B cell (primary cell): Measurements from ENCODE around the gene MAN2B2. TPM values are rescaled to one million over a fixed set of nuclear protein-coding genes. Genes with fewer than 3 reads are reported as not detected.

Source experiments
- ATAC-seq: fragments of 200-7000 bp; cut with Tn5 transposase; one replicate; pipeline ENCODE4 v1.10.0; 2021; ENCODE audit warnings: low read depth, mild to moderate bottlenecking, moderate number of reproducible peaks, moderate library complexity
- CTCF ChIA-PET: fragments of 350-600 bp; sonication (Branson Sonifier 250); formaldehyde crosslinking; loops from one replicate; lab custom pipeline; 2021; ENCODE audit warnings: antibody characterized with exemption, inconsistent platforms; lab: Charles Lee
- POLR2A ChIA-PET: fragments of 350-600 bp; sonication (Branson Sonifier 250); formaldehyde crosslinking; loops from one replicate; lab custom pipeline; 2021; ENCODE audit warnings: antibody characterized with exemption; lab: Charles Lee
- DNase-seq: peaks from one replicate; pipeline ENCODE4 v3.0.0; 2013
- H2AFZ ChIP-seq: 2 replicates; pipeline ENCODE4 v1.6.1; 2012; ENCODE audit warnings: mild to moderate bottlenecking, low read depth, low read length; ENCODE audit not compliant: insufficient read depth, poor library complexity, severe bottlenecking
- H3K27ac ChIP-seq, 2 donors: 1 replicate in 1 of 2; 2 replicates in 1 of 2; pipeline ENCODE4 v1.5.1; 2012 to 2013; ENCODE audit warnings: low read length in 2 of 2, mild to moderate bottlenecking in 2 of 2, moderate library complexity in 1 of 2
- H3K27me3 ChIP-seq, 4 experiments: fragments of 200-600 bp in 1 of 4; sonication (generic) in 1 of 4; replicated peaks in 1 of 4; 1 replicate in 2 of 4; 2 replicates in 2 of 4; pipeline versions ENCODE4 v1.6.1 to v1.7.0; 2013 to 2016; ENCODE audit warnings: low read length in 3 of 4, mild to moderate bottlenecking in 2 of 4, mixed read lengths in 1 of 4, moderate library complexity in 1 of 4; ENCODE audit not compliant: insufficient read depth in 4 of 4, control insufficient read depth in 3 of 4; ENCODE audit errors: control extremely low read depth in 1 of 4
- H3K36me3 ChIP-seq, 2 experiments: replicated peaks in 1 of 2; 1 replicate in 1 of 2; 2 replicates in 1 of 2; pipeline versions ENCODE4 v1.6.1 to v1.7.1; 2013; ENCODE audit warnings: low read length in 1 of 2; ENCODE audit not compliant: insufficient read depth in 2 of 2, control insufficient read depth in 1 of 2; ENCODE audit errors: control extremely low read depth in 1 of 2, extremely low read depth in 1 of 2
- H3K4me1 ChIP-seq, 2 donors: fragments of 200-600 bp in 1 of 2; sonication (generic) in 1 of 2; 1 replicate in 1 of 2; 2 replicates in 1 of 2; pipeline versions ENCODE4 v1.5.1 to v1.6.1; 2013 to 2017; ENCODE audit warnings: low read length in 2 of 2; ENCODE audit not compliant: control insufficient read depth in 2 of 2, insufficient read depth in 2 of 2
- H3K4me2 ChIP-seq: replicated peaks from 2 replicates; pipeline ENCODE3; 2012; ENCODE audit warnings: mild to moderate bottlenecking, low read depth, low read length; ENCODE audit not compliant: poor library complexity, severe bottlenecking
- H3K4me3 ChIP-seq, 5 experiments: fragments of 200-600 bp in 1 of 5; sonication (generic) in 1 of 5; 1 replicate in 3 of 5; 2 replicates in 2 of 5; pipeline versions ENCODE4 v1.5.1 to v1.7.0; 2011 to 2016; ENCODE audit warnings: low read length in 4 of 5, mild to moderate bottlenecking in 4 of 5, low read depth in 2 of 5, control low read depth in 1 of 5, moderate library complexity in 1 of 5; ENCODE audit not compliant: insufficient read depth in 1 of 5; ENCODE audit errors: control extremely low read depth in 1 of 5, extremely low read depth in 1 of 5
- H3K79me2 ChIP-seq: fragments of 200-600 bp; sonication (generic); one replicate; pipeline ENCODE4 v1.6.0; 2016; ENCODE audit warnings: low read length; ENCODE audit not compliant: control insufficient read depth, insufficient read depth
- H3K9ac ChIP-seq: fragments of 200-600 bp; sonication (generic); 2 replicates; pipeline ENCODE4 v1.6.1; 2017; ENCODE audit warnings: mild to moderate bottlenecking, low read length, moderate library complexity
- H3K9me3 ChIP-seq, 3 donors: one replicate each; pipeline versions ENCODE4 v1.6.1 to v1.7.1; 2013; ENCODE audit warnings: low read length in 2 of 3; ENCODE audit not compliant: control insufficient read depth in 2 of 3, insufficient read depth in 1 of 3; ENCODE audit errors: control extremely low read depth in 1 of 3
- H4K20me1 ChIP-seq: 2 replicates; pipeline ENCODE4 v1.6.0; 2012; ENCODE audit warnings: mild to moderate bottlenecking, low read length; ENCODE audit not compliant: insufficient read depth, control insufficient read depth, poor library complexity, severe bottlenecking
- H3K27ac Mint-ChIP-seq: one replicate; pipeline ENCODE4 v1.8.0; 2021; ENCODE audit warnings: mixed read lengths
- H3K27me3 Mint-ChIP-seq: one replicate; pipeline ENCODE4 v1.8.0; 2021; ENCODE audit warnings: mixed read lengths
- H3K4me1 Mint-ChIP-seq: one replicate; pipeline ENCODE4 v1.8.0; 2021; ENCODE audit warnings: mixed read lengths
- H3K4me3 Mint-ChIP-seq: one replicate; pipeline ENCODE4 v1.8.0; 2021; ENCODE audit warnings: mixed read lengths
- H3K9me3 Mint-ChIP-seq: one replicate; pipeline ENCODE4 v1.8.0; 2022; ENCODE audit warnings: mixed read lengths; ENCODE audit not compliant: insufficient read depth
- CTCF ChIP-seq: fragments of 200-600 bp; IDR thresholded peaks from one replicate; pipeline ENCODE4 v1.8.0; 2022; ENCODE audit warnings: antibody characterized with exemption, mild to moderate bottlenecking
- EZH2 ChIP-seq: IDR thresholded peaks from 2 replicates; pipeline ENCODE4 v1.6.1; 2012; ENCODE audit warnings: borderline replicate concordance, low read depth, mild to moderate bottlenecking, moderate library complexity, low read length; ENCODE audit not compliant: insufficient read depth, poor library complexity, severe bottlenecking
- WGBS: methylation state at CpG from one replicate; pipeline ENCODE4 v1.1.5; 2013; ENCODE audit warnings: missing lambda C conversion rate; ENCODE audit not compliant: insufficient coverage; 5-methylcytosine and 5-hydroxymethylcytosine counted together
- intact Hi-C: fragments of 100-400 bp; cut with micrococcal nuclease; formaldehyde crosslinking; loops from one replicate; pipeline ENCODE4 v1.10.0; 2022
- polyA plus RNA-seq: library from polyadenylated mRNA; depleted of rRNA; stranded (reverse); fragments of >200 nt; gene quantifications from 2 replicates; pipeline ENCODE4 v1.2.3, GENCODE V29; 2012
- total RNA-seq, 2 donors: library from RNA; stranded (reverse); fragments of 120-200 nt in 1 of 2; gene quantifications; 1 replicate in 1 of 2; 2 replicates in 1 of 2; pipeline versions ENCODE4 v1.2.3 to v1.2.4, GENCODE V29; 2013 to 2022

MAN2B2 gene
- total and polyA plus RNA-seq, 2 donors (not counting 1 experiment from before 2014, with no cell fraction given) = 35.0 to 37.0 TPM

- H3K9ac ChIP-seq = peak overlapping the region; percentile 90
- Mint-ChIP-seq H3K4me3 (peak overlapping the region; percentile 90), H3K9me3 (peaks cover 6% of the 10 kb centered on the region), H3K27ac (peak overlapping the region; percentile 89), H3K27me3 (no peaks in the 10 kb centered on the region), H3K4me1 (peaks cover 16% of the 10 kb centered on the region)
- H3K27ac ChIP-seq = peak overlapping the region; percentile 64 to 83
- no peak for ATAC-seq
- H3K79me2 ChIP-seq = peaks cover 24% of the 10 kb centered on the region
- H3K4me2 ChIP-seq = peak overlapping the region; percentile 97
- ChIA-PET CTCF (no interaction called here), POLR2A (interaction anchor here (0.9 to 1.1 kb wide), 2 partner anchors 98 to 492 kb away, joined by 3 to 8 read pairs; partner anchors contain the start of gene GRPEL1)
- peaks cover 9 to 19% of the 10 kb centered on the region in 2 donors for H3K4me1 ChIP-seq
- peaks cover 8 to 31% of the 10 kb centered on the region in 2 experiments for H3K36me3 ChIP-seq
- peaks cover 10% of the 10 kb centered on the region for H4K20me1 ChIP-seq
- peak overlapping the region; percentile 99 for H2AFZ ChIP-seq
- intact Hi-C loops = loop anchor here (1.0 to 10.0 kb wide), 4 partner anchors 65 to 529 kb away; partner anchors contain the start of genes KIAA0232, MRFAP1 and MRFAP1L1
- DNase-seq = no peak
- WGBS = 73% methylated on average over 14 of the region's 17 CpGs
- TF ChIP-seq CTCF (no peak), EZH2 (no peak)
- H3K4me3 ChIP-seq = peak overlapping the region; percentile 67 to 92 (median 82)
- H3K27me3 ChIP-seq = peaks cover 0 to 2% (median 0%) of the 10 kb centered on the region in 4 experiments
- H3K9me3 ChIP-seq = no peaks in the 10 kb centered on the region
Observed at GRCh38 chr4:6575503-6576240, 683 bp downstream of the MAN2B2 start.

- no peak overlapping the region for H3K9ac ChIP-seq
- intact Hi-C loops = loop anchor here (10.0 kb wide), 1 partner anchor 528 kb away; no protein-coding TSS in a partner anchor
- no peaks in the 10 kb centered on the region for H3K27me3 Mint-ChIP-seq
- H3K4me2 ChIP-seq = peak overlapping the region; percentile 97
- no peak overlapping the region for H2AFZ ChIP-seq
- peak overlapping the region; percentile 90 for H3K4me3 Mint-ChIP-seq
- WGBS = 98% methylated on average over 16 of the region's 16 CpGs
- H3K9me3 Mint-ChIP-seq = peaks cover 5% of the 10 kb centered on the region
- TF ChIP-seq EZH2 = no peak
- no peak for TF ChIP-seq CTCF
- ChIA-PET POLR2A (no interaction called here), CTCF (no interaction called here)
- peaks cover 24% of the 10 kb centered on the region for H3K79me2 ChIP-seq
- H3K9me3 ChIP-seq = no peaks in the 10 kb centered on the region
- no peak for ATAC-seq
- peaks cover 16% of the 10 kb centered on the region for H3K4me1 Mint-ChIP-seq
- H4K20me1 ChIP-seq = peaks cover 10% of the 10 kb centered on the region
- H3K36me3 ChIP-seq = peaks cover 11 to 40% of the 10 kb centered on the region in 2 experiments
- H3K4me3 ChIP-seq = no peak overlapping the region
- no peak for DNase-seq
- no peak overlapping the region for H3K27ac Mint-ChIP-seq
- H3K27me3 ChIP-seq = no peaks in the 10 kb centered on the region
- H3K27ac ChIP-seq = no peak overlapping the region
- peaks cover 9 to 19% of the 10 kb centered on the region in 2 donors for H3K4me1 ChIP-seq
Observed at GRCh38 chr4:6576512-6576911, 1.5 kb downstream of the MAN2B2 start.
